ENCODE data around the gene AQP7.

DNA sequence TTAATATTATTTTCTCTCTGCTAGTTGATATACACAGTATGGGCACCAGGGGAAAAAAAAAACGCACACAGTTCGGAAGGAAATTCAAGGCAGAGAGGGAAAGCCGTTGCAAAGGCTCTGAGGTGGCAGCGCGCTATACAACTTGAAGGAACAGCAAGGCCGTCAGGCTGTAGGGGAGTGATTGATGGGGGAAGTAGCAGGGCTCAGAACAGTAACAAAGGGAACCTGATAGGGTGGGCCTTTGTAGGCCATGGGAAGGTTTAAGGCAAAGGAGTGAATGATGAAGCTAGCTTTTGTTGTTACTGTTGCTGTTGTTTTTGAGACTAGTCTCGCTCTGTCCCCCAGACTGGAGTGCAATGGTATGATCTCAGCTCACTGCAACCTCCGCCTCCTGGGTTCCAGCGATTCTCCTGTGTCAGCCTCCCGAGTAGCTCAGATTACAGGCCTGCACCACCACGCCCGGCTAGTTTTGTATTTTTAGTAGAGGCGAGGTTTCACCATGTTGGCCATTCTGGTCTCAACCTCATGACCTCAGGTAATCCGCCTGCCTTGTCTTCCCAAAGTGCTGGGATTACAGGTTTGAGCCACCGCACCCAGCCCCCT is 27.0 kb downstream of the AQP7 start:
- no peak for TF ChIP-seq CTCF (conservative IDR thresholded peaks at IDR 0.05 in 1 of 2, IDR thresholded peaks at IDR 0.05 in 1 of 2; ENCODE audit: low read depth in 1 of 2, low read length in 2 of 2)
- TF ChIP-seq EZH2 (IDR thresholded peaks at IDR 0.05; ENCODE audit: low read length, missing control alignments) = no peak
